Stomach smooth muscle (tissue), 2 donors: ENCODE data around the gene USP6NL.

Experiments used
- H3K27ac ChIP-seq: one replicate; pipeline ENCODE4 v1.7.0; 2013; ENCODE audit warnings: mild to moderate bottlenecking, low read length, inconsistent platforms
- H3K27me3 ChIP-seq, 2 donors: one replicate each; pipeline ENCODE4 v1.7.0; 2013; ENCODE audit warnings: low read length in 2 of 2; ENCODE audit not compliant: insufficient read depth in 2 of 2, control insufficient read depth in 1 of 2
- H3K36me3 ChIP-seq, 2 donors: one replicate each; pipeline ENCODE4 v1.7.0; 2013; ENCODE audit warnings: low read length in 2 of 2; ENCODE audit not compliant: control insufficient read depth in 2 of 2, insufficient read depth in 2 of 2
- H3K4me1 ChIP-seq: one replicate; pipeline ENCODE4 v1.7.0; 2013; ENCODE audit warnings: low read length; ENCODE audit not compliant: control insufficient read depth, insufficient read depth
- H3K4me3 ChIP-seq, 2 donors: one replicate each; pipeline ENCODE4 v1.7.0; 2013; ENCODE audit warnings: low read length in 2 of 2
- H3K9ac ChIP-seq, 2 donors: one replicate each; pipeline ENCODE4 v1.7.0; 2013; ENCODE audit warnings: low read length in 2 of 2, mild to moderate bottlenecking in 1 of 2
- H3K9me3 ChIP-seq, 2 donors: one replicate each; pipeline ENCODE4 v1.7.0; 2013; ENCODE audit warnings: low read length in 2 of 2; ENCODE audit not compliant: control insufficient read depth in 2 of 2
- donor health status: healthy.
- donor health status: Pancreatic carcinoma.

The USP6NL gene

DNA sequence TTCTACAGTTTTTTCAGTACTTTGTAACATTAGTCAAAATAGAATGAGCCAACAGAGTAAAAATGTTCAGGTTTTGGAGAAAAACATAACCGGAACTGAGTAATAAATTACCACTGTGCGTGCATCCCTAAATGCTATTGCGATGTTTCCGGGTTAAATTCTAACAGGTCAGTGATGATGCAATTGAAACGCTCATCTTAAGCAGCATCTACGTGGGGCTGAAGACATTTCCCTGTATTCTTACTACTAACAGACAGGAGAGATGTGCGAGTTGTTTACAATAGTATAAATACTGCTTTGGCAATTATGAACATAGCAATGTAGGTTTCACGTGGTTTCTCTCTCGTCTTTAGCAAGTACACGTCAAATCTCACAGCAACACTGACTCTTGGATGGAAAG is 149.4 kb downstream of the USP6NL start:
- Histone ChIP-seq H3K27me3 (no peaks in the 10 kb centered on the region), H3K9ac (no peak overlapping the region), H3K27ac (no peak overlapping the region), H3K4me3 (no peak overlapping the region), H3K4me1 (peaks cover 6% of the 10 kb centered on the region), H3K36me3 (peaks cover 9 to 11% of the 10 kb centered on the region in 2 donors), H3K9me3 (no peaks in the 10 kb centered on the region)

DNA sequence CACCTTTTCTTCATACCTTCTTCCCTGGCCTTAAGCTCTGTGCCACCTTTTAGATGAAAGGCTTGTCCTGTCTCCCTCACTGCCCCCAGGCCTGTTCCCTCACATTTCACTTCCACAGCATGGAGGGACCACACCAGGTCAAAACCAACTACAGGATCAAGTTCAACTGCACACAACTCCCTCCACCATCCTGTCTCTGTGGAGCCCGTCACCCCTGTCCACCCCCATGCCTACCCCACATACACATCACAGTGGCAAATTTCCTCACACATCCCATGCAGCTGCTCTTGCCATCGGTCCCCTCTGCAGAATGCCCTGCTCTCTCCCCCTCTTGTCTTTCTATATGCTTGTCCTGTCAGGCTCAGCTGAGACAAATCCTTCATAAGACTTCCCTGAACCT is 154.1 kb downstream of the USP6NL start:
- no peaks in the 10 kb centered on the region for H3K27me3 ChIP-seq
- H3K4me1 ChIP-seq = no peaks in the 10 kb centered on the region
- no peak overlapping the region for H3K9ac ChIP-seq
- peaks cover 2 to 4% of the 10 kb centered on the region in 2 donors for H3K36me3 ChIP-seq
- H3K27ac ChIP-seq = no peak overlapping the region
- H3K9me3 ChIP-seq = no peaks in the 10 kb centered on the region
- no peak overlapping the region for H3K4me3 ChIP-seq

DNA sequence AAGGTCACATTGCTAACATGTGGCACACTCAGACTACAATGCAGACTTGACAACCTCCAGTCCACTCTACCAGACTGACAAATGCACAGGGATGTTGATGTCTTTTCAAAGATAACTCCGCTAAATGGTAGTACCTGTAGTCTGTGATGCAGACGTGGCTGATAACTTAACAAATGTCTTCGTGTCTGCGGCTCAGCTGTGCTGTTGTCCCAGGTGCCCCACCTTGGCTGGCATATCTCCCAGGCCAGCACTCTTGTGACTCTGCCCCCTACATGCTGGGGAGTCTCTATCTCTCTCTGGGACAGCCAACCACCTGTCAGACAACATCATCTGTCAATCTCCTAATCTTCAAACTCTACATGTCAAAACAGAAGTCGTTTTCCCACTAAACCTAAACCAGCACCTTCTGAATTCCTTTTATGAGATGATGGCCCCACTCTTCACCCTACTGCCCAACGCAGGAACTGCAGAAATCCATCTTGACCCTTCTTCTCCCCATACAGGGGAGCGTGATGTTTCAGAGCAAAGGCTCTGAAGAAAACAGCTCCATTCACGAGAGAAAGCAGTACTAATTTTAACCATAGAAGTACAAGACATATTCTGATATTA is 156.4 kb downstream of the USP6NL start:
- H3K4me3 ChIP-seq = no peak overlapping the region
- no peaks in the 10 kb centered on the region for H3K36me3 ChIP-seq
- no peaks in the 10 kb centered on the region for H3K27me3 ChIP-seq
- H3K27ac ChIP-seq = no peak overlapping the region
- no peaks in the 10 kb centered on the region for H3K9me3 ChIP-seq
- no peak overlapping the region for H3K9ac ChIP-seq
- H3K4me1 ChIP-seq = no peaks in the 10 kb centered on the region

DNA sequence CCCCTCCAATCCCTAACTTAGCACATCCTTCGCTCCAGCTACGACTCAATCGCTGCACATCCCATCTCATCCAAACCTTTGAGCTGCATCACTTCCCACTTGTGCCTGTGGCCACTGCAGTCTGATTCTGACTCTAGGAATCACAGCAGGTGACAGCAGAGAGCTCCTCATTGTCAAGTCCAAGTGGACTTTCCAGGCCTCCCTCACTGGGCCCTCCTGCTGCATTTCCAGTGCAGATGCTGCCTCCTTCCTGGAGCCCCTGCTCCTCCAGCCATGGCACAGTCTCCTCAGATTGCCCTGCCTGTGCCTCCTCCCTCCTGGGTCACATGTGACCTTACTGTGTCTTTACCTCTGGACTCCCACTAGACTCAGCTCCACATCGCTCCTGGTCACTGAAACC is 157.3 kb downstream of the USP6NL start:
- Histone ChIP-seq H3K9ac (no peak overlapping the region), H3K36me3 (no peaks in the 10 kb centered on the region), H3K27me3 (no peaks in the 10 kb centered on the region), H3K4me3 (no peak overlapping the region), H3K27ac (no peak overlapping the region), H3K4me1 (no peaks in the 10 kb centered on the region), H3K9me3 (no peaks in the 10 kb centered on the region)

DNA sequence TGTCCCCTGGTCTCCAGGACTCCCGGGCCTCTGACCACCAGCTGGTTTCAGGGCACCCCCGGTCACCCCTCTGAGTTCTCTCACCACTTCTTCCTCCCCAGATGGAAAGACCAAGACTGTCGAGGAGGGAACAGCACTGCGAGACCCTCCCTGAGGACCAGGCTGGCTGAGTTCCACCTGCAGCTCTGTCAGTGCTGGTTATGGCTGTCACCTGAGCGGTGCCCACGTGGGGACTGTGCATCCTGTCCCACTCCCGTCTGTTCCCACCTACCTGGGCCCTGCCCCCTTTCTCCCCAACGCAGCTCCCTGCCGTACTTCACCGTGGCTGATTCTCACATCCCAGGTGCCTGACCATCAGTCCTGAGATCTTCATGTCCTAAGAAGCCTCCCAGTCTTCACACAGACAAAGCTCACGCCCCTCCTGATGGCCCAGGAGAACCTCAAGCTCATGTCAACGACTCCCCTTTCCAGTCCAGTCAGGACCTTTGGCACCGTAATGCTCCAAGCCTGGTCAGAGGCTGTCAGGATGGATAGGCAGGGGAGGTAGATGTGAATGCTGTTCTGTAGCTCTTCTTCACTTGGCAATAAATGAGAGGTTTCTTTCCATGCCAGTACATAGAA is 159.7 kb downstream of the USP6NL start:
- H3K27me3 ChIP-seq = peaks cover 5% of the 10 kb centered on the region in 2 donors
- no peaks in the 10 kb centered on the region for H3K4me1 ChIP-seq
- no peak overlapping the region for H3K4me3 ChIP-seq
- H3K27ac ChIP-seq = no peak overlapping the region
- no peaks in the 10 kb centered on the region for H3K36me3 ChIP-seq
- no peaks in the 10 kb centered on the region for H3K9me3 ChIP-seq
- no peak overlapping the region for H3K9ac ChIP-seq

DNA sequence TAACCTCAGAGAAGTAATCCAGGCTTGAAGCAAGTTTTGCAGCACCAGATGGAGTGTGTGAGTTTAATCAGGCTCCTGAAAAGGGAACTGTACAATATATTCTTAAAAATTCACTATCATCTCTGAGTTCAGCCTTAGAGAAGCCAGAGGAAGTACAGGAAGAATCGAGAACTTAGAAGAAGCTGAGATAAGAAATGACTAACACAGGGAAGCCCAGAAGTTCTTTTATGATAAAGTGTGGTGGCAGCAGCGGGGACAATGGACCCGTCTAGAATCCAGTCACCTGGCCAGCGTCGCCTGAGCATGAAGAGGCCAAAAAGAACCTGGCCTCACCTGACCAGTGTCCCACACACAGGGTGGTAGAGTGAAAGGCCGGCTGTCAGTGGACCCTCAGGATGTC is 161.0 kb downstream of the USP6NL start:
- no peaks in the 10 kb centered on the region for H3K9me3 ChIP-seq
- no peaks in the 10 kb centered on the region for H3K4me1 ChIP-seq
- H3K27ac ChIP-seq = no peak overlapping the region
- no peaks in the 10 kb centered on the region for H3K36me3 ChIP-seq
- H3K27me3 ChIP-seq = peaks cover 5 to 8% of the 10 kb centered on the region in 2 donors
- no peak overlapping the region for H3K9ac ChIP-seq
- H3K4me3 ChIP-seq = no peak overlapping the region

DNA sequence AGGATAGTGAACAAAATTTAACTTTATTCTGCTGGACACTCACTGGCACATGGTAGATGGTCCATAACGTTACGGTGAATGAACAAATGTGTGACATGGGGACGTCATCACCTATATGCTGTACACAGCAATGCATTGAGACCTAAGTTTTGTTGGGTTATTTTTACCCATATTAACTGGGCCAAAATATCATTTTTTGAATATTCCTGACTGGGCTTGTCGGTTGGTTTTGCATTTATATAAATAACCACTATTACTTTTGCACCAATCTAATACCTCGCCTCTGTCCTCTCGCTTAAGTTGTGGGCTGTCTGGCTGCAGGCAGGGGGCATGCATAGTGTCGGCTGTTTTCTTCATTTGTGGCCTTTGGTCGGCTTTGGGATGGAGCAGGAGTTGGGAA is 161.7 kb downstream of the USP6NL start:
- Histone ChIP-seq H3K36me3 (no peaks in the 10 kb centered on the region), H3K9me3 (no peaks in the 10 kb centered on the region), H3K27me3 (peaks cover 5 to 8% of the 10 kb centered on the region in 2 donors), H3K27ac (no peak overlapping the region), H3K9ac (no peak overlapping the region), H3K4me3 (no peak overlapping the region), H3K4me1 (no peaks in the 10 kb centered on the region)

DNA sequence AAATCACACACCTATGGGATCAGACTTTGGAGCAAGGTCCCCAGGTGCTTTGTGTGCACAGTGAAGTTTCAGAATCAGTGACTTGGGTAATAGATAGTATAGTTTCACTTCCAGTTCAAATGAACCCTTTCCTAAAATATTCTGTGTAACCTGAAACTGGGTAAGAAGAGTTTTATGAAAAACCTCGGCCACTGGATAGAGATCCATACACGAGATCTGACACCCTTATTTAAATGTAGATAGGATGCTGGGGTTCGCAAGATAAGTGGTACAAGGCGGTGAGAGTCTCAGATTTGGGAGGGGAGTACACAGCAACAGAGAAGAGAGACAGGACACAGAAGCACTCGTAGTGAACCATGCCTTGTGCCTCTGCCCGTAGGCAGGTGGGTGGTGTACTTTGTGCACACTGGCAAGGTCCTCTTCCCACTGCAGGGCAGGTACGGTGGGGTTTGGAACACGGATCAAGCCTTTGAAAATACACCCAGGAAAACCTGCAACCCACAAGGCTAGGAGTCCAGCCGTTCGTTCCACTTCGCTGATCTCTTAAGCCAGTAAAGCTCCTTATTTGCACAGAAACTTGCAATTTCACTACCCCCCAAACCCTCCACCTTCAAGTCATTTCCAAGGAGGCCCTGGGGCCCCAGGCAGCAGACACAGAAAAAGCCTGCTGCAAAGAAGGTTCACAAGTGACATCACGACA is 162.8 kb downstream of the USP6NL start:
- Histone ChIP-seq H3K9me3 (no peaks in the 10 kb centered on the region), H3K36me3 (no peaks in the 10 kb centered on the region), H3K9ac (no peak overlapping the region), H3K4me1 (no peaks in the 10 kb centered on the region), H3K27ac (no peak overlapping the region), H3K27me3 (peaks cover 5 to 8% of the 10 kb centered on the region in 2 donors), H3K4me3 (no peak overlapping the region)

DNA sequence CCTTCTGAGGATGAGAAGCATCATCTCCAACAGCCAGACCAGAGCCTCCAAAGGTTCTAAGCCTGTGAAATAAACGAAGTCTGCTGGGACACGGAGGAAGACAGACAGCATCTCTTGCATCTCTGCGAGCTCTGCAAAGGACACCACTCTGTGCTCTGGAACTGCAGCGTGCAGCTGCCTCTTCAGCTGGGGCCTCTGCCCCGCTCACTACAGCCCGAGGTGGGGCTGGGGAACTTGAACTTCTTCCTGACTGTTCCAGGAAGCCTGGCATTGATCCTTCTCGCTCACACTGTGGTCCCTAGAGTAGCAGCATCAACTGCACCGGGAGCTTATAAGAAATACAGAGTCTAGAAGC is 163.3 kb downstream of the USP6NL start:
- Histone ChIP-seq H3K9ac (no peak overlapping the region), H3K9me3 (no peaks in the 10 kb centered on the region), H3K27me3 (peaks cover 5 to 8% of the 10 kb centered on the region in 2 donors), H3K4me3 (no peak overlapping the region), H3K4me1 (no peaks in the 10 kb centered on the region), H3K27ac (no peak overlapping the region), H3K36me3 (no peaks in the 10 kb centered on the region)

DNA sequence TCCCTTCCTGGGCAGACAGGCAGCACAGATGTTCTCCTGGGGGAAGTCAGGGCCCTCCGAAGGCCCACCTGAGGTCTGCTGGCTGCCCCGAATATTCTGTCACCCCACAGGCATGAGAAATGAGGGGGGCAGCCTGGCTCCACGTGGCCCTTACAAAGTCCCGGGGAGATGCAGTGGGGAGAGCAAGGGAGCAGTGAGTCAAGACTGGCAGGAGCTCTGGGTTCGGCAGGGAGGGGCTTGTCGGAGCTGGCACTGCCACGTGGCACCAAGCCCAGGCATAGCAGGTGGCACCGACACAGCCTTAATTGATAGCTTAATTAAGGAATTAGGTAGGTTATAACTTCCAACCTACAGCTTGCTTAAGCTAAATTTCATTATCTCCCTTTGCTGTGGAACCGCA is 163.9 kb downstream of the USP6NL start:
- Histone ChIP-seq H3K9ac (no peak overlapping the region), H3K27me3 (peaks cover 5 to 8% of the 10 kb centered on the region in 2 donors), H3K9me3 (no peaks in the 10 kb centered on the region), H3K36me3 (no peaks in the 10 kb centered on the region), H3K4me1 (no peaks in the 10 kb centered on the region), H3K4me3 (no peak overlapping the region), H3K27ac (no peak overlapping the region)

DNA sequence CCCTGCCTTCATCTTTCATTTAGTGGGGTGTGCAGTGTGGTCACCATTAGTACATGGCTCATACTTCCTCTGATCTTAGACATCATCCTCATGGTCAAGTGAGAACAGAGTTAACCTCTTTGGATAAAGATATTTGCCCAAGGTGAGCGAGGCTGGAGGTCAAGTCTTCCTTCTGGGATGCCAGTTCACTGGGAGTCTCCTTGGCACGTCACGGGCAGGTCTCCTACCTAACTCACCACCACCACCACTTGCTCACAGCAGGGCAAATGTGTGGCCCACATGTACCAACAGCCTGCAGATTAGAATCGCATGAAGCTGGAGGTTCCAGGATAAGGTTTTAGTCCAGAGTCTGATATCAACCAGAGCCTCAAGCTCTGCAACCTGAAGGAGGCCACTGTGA is 164.6 kb downstream of the USP6NL start:
- Histone ChIP-seq H3K4me3 (no peak overlapping the region), H3K9ac (no peak overlapping the region), H3K9me3 (no peaks in the 10 kb centered on the region), H3K36me3 (no peaks in the 10 kb centered on the region), H3K27ac (no peak overlapping the region), H3K4me1 (no peaks in the 10 kb centered on the region), H3K27me3 (peaks cover 5 to 8% of the 10 kb centered on the region in 2 donors)
